Regular cardiac myocyte (primary cell): ENCODE results near the gene SCYGR2. TPM values are rescaled to one million over a fixed set of nuclear protein-coding genes. Genes with fewer than 3 reads are reported as not detected.

ENCODE experiments used
- total RNA-seq: library from RNA; depleted of rRNA; stranded (reverse); fragments of >200 nt; gene quantifications from 2 replicates; pipeline ENCODE4 v1.2.3, GENCODE V29; 2014

SCYGR2 gene, protein sequence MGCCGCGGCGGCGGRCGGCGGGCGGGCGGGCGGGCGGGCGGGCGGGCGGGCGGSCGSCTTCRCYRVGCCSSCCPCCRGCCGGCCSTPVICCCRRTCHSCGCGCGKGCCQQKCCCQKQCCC
- total RNA-seq = not detected in 2 replicates

DNA sequence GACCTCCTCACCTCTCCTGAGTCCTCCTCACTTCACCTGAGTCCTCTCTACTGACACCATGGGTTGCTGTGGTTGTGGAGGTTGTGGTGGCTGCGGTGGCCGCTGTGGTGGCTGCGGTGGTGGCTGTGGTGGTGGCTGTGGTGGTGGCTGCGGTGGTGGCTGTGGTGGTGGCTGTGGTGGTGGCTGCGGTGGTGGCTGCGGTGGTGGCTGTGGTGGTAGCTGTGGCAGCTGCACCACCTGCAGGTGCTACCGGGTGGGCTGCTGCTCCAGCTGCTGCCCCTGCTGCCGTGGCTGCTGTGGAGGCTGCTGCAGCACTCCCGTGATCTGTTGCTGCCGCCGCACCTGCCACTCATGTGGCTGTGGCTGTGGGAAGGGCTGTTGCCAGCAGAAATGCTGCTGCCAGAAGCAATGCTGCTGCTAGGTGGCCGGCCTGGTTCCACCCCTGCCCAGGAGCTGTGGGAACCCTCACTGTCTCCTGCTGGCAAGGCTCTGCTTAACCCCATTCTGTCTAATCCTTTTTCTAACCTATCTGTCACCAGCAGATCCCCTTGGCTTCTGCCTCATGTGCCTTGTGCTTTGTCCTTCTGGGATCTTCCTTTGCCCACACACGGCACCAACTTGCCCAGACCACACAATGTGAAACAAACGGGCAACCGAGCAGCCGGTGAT, at the start of gene SCYGR2:
Gene SCYGR2 (plus strand): TSS at position 59 of the 669 bp plus-strand sequence. CDS start 0 bp downstream, at position 59.

DNA sequence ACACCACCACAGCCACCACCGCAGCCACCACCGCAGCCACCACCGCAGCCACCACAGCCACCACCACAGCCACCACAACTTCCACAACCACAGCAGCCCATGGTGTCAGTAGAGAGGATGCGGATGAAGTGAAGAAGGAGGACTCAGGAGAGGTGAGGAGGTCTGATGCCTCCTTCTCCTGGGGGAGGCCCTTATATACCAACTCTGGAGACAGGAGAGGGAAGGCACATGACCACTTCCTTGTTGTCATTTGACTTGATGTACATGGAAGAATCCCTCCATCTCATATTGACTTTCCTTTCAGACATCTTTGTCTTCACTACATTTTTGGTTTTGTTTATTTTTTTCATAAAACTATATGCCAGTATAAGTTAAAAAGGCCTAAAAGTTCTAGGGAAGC, 16.0 kb downstream of the SCYGR2 start, which contains the start of gene SCYGR3:
Gene SCYGR3 (minus strand): TSS at position 101 of the 400 bp plus-strand sequence. CDS start 0 bp downstream, at position 101.

DNA sequence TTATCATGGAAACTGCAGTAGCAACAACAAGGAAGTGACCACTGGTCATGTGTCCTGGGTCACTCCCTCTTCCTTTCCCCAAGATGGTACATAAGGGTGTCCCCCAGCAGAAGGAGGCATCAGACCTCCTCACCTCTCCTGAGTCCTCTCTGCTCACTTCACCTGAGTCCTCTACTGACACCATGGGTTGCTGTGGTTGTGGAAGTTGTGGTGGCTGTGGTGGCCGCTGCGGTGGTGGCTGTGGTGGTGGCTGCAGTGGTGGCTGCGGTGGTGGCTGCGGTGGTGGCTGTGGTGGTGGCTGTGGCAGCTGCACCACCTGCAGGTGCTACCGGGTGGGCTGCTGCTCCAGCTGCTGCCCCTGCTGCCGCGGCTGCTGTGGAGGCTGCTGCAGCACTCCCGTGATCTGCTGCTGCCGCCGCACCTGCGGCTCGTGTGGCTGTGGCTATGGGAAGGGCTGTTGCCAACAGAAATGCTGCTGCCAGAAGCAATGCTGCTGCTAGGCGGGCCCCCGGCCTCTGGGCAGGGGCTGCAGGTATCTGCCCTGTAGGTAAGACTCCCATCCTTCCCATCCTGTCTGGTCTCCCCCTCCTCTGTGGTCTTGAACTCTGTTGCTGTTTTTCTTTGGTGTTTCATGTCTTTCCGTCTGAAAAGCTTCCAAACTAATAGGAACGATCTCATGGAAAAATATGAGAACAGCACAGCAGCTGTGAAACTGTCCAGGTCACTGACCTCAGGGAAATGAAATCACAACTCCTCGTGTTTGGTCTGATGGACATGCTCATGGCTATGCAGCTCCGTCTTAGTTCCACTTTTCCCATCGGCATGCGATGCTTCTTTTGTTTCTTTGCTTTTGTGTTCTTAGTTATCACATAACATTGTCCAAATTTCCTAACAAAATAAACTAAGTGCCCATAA, 18.9 kb downstream of the SCYGR2 start, which contains the start of gene SCYGR4:
Gene SCYGR4 (plus strand): TSS at position 183 of the 915 bp plus-strand sequence. CDS start 0 bp downstream, at position 183.

Other genes starting within 250 kb of the SCYGR2 start
- gene TM4SF20, start 219.6 kb upstream of the SCYGR2 start, total RNA-seq = under 0.01 and 0.28 TPM in 2 replicates
- not detected in 2 replicates for gene SCYGR1, start 210.9 kb upstream of the SCYGR2 start, total RNA-seq
- gene AGFG1, start 126.7 kb upstream of the SCYGR2 start, total RNA-seq = 65.7 and 67.7 TPM in 2 replicates
- gene SCYGR3, start 15.9 kb downstream of the SCYGR2 start, total RNA-seq = not detected in 2 replicates
- not detected in 2 replicates for gene SCYGR4, start 18.6 kb downstream of the SCYGR2 start, total RNA-seq
- gene SCYGR5, start 67.9 kb downstream of the SCYGR2 start, total RNA-seq = not detected in 2 replicates
- 0.19 and 1.7 TPM in 2 replicates for gene SLC19A3, start 119.1 kb downstream of the SCYGR2 start, total RNA-seq
- gene SCYGR6, start 125.9 kb downstream of the SCYGR2 start, total RNA-seq = not detected in 2 replicates
- gene SCYGR7, start 129.4 kb downstream of the SCYGR2 start, total RNA-seq = not detected in 2 replicates
- gene SCYGR8, start 147.0 kb downstream of the SCYGR2 start, total RNA-seq = not detected in 2 replicates
- gene CCL20, start 214.9 kb downstream of the SCYGR2 start, total RNA-seq = 1.3 and 57.5 TPM in 2 replicates